Stimulated activated memory B cell treated with anti-CD40 and anti-IgM and Interleukin-4, amounts not matched to agents 10 μg/mL and 1 μg/mL and 100 μg/mL, for 72 hours (primary cell): ENCODE measurements around the gene SH3PXD2B.
"Not testable (repeated sequence)": the region's sequence is repeated elsewhere in the genome, so short reads cannot be mapped to it uniquely, and the experiment has no call there.

Experiments used
- ATAC-seq: fragments of 150-1000 bp; cut with Tn5 transposase; 2 replicates; pipeline ENCODE4 v1.10.0; 2021
- H3K27ac Mint-ChIP-seq: one replicate; pipeline ENCODE4 v1.8.0; 2022; ENCODE audit warnings: mild to moderate bottlenecking, mixed read lengths
- H3K27me3 Mint-ChIP-seq: one replicate; pipeline ENCODE4 v1.8.0; 2022; ENCODE audit warnings: mixed read lengths
- H3K36me3 Mint-ChIP-seq: one replicate; pipeline ENCODE4 v1.8.0; 2022; ENCODE audit warnings: mixed read lengths
- H3K4me1 Mint-ChIP-seq: one replicate; pipeline ENCODE4 v1.8.0; 2022; ENCODE audit warnings: mixed read lengths
- H3K4me3 Mint-ChIP-seq: one replicate; pipeline ENCODE4 v1.8.0; 2022; ENCODE audit warnings: mild to moderate bottlenecking, moderate library complexity, mixed read lengths
- H3K9me3 Mint-ChIP-seq: one replicate; pipeline ENCODE4 v1.8.0; 2022; ENCODE audit warnings: mixed read lengths

The SH3PXD2B gene

DNA sequence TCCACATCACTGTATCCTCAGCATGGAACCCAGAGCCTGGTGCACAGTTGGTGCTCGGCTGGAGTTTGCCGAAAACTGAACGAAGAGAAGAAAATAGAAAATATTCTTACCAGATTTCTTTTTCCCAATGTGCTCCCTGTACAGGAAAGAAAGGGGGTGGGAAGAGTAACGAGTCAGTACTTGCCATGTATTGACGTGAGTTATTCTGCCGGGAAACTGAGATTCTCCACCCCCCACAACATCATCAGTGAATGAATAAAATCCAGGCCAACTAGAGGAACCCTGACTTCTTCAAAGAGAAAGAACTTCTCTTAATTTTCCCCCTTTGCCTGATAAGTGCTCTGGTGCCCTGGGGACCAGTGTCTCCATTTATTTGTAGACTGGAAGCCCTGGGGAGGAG, 80.6 kb downstream of the SH3PXD2B start:
- H3K4me1 Mint-ChIP-seq: no peaks in the 10 kb centered on the region
- no peaks in the 10 kb centered on the region for H3K36me3 Mint-ChIP-seq
- H3K9me3 Mint-ChIP-seq: peaks cover 5% of the 10 kb centered on the region
- no peak overlapping the region for H3K27ac Mint-ChIP-seq
- H3K4me3 Mint-ChIP-seq: no peak overlapping the region
- no peak for ATAC-seq
- peaks cover 33% of the 10 kb centered on the region for H3K27me3 Mint-ChIP-seq

DNA sequence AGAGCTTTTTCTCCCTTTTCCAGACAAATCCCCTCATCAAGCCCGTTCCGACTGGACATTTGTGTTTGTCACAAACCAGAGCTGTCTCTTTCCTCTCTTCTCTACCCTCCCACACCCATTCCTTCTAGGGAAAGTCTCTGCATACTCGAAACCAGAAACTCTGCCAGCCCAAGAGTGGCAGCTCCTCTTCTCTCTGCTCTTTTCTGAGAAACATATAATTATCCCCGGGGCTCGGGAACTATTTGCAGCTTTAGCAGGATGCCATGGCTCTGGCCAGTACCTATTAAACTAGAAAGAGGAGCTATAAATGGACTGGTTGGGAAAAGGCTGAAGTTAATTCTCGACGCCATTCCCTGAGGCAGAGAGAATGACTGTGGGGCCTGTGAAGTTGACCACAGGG, 82.6 kb downstream of the SH3PXD2B start:
- H3K27me3 Mint-ChIP-seq: peaks cover 33% of the 10 kb centered on the region
- no peak overlapping the region for H3K27ac Mint-ChIP-seq
- peaks cover 7% of the 10 kb centered on the region for H3K9me3 Mint-ChIP-seq
- no peak overlapping the region for H3K4me3 Mint-ChIP-seq
- H3K36me3 Mint-ChIP-seq: no peaks in the 10 kb centered on the region
- no peak for ATAC-seq
- no peaks in the 10 kb centered on the region for H3K4me1 Mint-ChIP-seq

DNA sequence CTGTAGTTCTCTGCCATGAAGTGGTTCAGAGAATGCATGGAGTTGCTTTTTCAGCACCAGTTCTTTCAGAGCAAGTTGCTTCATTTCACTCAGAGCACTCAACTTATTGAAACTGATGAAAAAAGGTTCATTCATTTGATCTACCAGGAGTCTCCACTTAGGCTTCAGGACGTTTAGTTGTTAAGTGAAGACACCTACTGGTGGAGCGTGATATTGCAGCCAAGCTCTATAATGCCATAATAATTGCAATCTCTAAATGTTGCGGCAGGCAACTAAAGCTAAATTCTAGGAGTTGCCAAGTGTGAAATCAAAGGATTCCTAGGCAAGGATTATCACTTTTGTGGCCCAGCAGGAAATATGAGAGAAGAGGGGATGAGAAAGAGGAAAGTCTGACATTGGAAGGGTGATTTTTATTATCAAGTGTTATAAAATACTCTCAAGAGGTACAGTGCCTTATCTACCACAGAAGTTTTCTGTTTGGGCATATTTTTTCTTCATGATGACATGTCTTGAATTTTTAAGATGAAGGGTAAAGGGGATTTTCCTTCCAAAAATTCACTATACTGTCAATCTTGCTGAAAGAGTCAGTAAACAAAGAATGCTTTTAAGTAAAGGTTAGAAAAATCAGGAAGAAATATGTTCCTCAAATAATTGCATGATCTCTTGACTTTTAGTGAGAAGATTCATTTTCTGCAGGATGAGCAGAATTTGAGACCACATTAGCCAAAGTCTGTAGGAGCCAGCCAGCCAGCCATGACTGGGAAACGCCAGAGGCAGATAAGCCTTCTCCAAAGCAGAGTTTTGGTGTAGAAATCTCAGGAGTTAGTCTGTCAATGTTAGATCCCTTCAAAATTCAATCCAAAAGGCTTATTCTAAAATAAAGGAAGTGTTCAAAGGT, 83.4 kb downstream of the SH3PXD2B start:
- no peak for ATAC-seq
- Mint-ChIP-seq H3K4me3 (no peak overlapping the region), H3K4me1 (no peaks in the 10 kb centered on the region), H3K27me3 (peaks cover 33% of the 10 kb centered on the region), H3K9me3 (peaks cover 7% of the 10 kb centered on the region), H3K27ac (no peak overlapping the region), H3K36me3 (no peaks in the 10 kb centered on the region)

DNA sequence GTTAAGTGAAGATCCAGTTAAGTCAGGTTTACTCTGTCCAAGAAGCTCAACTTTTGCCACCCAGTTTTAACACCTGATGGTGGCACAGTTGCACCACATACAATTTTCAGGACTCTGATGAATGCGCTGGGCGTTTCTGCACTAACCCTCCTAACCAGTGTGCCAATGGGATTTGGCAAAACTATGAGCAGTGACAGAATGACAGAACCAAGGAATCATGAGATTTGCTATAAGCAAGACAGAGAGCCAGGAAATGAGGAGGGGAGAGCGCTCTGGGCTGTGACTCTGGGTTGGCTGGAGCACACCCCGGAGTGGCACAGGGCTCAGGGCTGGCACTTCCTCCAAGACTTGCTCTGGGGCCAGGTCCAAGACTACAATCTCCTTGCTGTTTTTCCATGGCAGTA, 84.1 kb downstream of the SH3PXD2B start:
- Mint-ChIP-seq H3K27ac (no peak overlapping the region), H3K27me3 (peaks cover 33% of the 10 kb centered on the region), H3K4me3 (no peak overlapping the region), H3K4me1 (no peaks in the 10 kb centered on the region), H3K9me3 (peaks cover 7% of the 10 kb centered on the region), H3K36me3 (no peaks in the 10 kb centered on the region)
- no peak for ATAC-seq

DNA sequence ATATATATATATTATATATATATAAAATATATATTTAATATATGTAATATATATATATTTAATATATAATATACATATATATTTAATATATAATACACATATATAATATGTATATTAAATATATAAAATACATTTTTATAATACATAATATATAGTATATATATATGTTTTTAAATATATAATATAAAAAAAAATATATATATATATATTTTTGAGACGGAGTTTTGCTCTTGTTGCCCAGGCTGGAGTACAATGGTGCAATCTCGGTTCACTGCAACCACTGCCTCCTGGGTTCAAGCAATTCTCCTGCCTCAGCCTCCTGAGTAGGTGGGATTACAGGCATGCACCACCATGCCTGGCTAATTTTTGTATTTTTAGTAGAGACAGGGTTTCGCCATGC, 85.6 kb downstream of the SH3PXD2B start:
- H3K9me3 Mint-ChIP-seq, H3K4me1 Mint-ChIP-seq, ATAC-seq, H3K4me3 Mint-ChIP-seq, H3K36me3 Mint-ChIP-seq, H3K27ac Mint-ChIP-seq: not testable (repeated sequence)
- peaks cover 32% of the 10 kb centered on the region for H3K27me3 Mint-ChIP-seq

DNA sequence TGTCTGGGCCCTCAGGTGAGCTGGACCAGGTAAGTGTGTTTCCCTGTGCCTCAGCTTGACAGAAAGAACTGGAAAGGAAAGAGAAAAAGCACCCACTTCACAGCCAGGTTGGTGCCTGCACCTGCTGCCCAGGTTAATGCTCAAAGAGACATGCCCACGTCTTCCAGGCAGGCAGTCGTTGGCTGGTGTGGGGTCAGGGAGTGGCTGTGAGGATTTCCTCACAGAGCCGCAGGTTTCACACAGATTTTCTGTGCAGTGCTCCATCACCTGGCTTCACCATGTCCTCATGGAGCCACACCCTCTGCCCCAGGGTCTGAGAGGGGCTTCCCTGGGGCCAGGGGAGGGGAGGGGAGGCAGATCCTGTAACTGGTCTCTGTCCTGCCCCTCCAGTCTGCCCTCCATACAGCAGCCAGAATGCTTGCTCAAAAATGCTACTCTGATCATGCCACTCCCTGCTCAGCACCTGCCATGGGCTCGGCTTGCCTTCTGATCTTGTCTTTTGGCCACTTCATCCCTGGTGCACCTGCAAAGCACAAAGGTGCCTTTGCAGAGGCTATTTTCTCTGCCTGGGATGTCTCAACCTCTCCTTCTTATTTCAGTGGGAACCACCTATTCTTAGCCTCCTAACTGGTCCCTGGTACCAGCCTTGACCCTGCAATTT, 88.2 kb downstream of the SH3PXD2B start:
- H3K9me3 Mint-ChIP-seq: peaks cover 4% of the 10 kb centered on the region
- no peak overlapping the region for H3K27ac Mint-ChIP-seq
- no peak overlapping the region for H3K4me3 Mint-ChIP-seq
- no peak for ATAC-seq
- peaks cover 8% of the 10 kb centered on the region for H3K27me3 Mint-ChIP-seq
- H3K4me1 Mint-ChIP-seq: peaks cover 6% of the 10 kb centered on the region
- H3K36me3 Mint-ChIP-seq: no peaks in the 10 kb centered on the region

DNA sequence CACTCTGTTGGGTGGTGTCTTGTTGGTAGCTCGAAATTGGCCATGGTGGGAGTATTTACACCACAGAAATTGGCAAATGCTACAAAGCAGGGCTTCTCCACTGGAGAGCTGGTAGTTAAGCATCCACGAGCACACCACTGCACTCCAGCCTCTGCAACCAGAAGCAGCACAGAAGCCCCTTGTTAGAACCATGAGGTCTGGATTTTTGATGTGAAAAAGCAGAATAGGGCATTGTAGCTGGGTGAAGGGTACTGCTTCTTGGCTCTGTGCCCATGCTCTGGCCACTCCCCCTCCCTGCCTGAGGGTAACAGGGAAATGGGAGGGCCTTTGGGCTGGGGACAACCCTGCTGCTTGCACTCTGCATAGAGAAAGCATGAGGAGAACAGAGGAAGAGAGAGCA, 89.6 kb downstream of the SH3PXD2B start:
- Mint-ChIP-seq H3K4me1 (peaks cover 6% of the 10 kb centered on the region), H3K4me3 (no peak overlapping the region), H3K27ac (no peak overlapping the region), H3K9me3 (peaks cover 2% of the 10 kb centered on the region), H3K27me3 (peaks cover 8% of the 10 kb centered on the region), H3K36me3 (no peaks in the 10 kb centered on the region)
- peak; percentile 4 for ATAC-seq

DNA sequence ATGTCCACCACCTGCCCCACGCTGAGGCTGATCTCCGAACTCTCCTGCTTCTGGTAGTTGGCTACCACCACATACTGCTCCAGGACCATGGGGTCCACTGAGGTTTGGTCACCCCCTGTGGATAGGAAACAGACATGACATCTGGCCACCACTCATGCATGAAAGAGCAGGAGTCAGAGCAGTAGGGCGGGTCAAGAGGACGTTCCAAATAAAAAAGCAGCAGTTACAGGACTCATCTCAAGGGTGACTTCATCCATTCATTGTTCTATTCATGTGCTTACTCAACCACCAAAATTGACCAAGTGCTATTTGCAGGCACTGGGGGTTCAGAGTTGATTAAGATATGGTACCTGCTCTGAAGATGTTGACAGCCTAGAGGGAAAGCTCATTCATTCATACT, 91.6 kb downstream of the SH3PXD2B start:
- Mint-ChIP-seq H3K27ac (no peak overlapping the region), H3K36me3 (no peaks in the 10 kb centered on the region), H3K27me3 (peaks cover 8% of the 10 kb centered on the region), H3K9me3 (no peaks in the 10 kb centered on the region), H3K4me3 (no peak overlapping the region), H3K4me1 (peaks cover 6% of the 10 kb centered on the region)
- ATAC-seq: no peak

DNA sequence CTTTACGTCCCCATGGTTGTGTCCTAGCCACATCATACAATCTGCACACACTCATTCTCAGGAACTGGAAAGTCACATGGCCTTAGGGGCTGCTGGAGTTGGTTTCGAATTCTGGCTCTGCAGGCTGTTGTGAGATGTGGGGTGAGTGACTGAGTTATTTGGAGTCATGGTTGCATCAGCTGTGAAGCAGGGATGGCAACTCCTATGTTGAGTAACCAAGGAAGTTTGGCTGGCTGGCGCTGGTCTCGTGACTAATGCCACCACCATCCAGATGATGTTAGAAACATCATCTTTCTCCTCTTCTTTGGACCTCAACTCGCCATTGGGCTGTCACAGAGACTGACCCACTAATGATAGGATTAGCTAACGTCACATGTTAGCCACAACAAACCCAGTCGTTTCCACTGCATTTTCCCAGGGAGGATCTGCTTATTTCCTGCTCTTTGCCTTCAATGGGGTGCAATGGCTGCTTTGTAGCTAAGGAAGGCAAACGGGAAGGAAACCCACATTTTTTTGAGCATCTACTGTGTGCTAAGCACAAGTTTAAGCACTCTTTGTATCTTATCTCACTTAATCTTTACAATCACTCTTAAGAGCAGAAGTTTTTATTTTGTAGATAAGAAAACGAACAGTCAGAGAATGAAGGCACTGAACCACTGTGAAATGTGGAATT, 92.6 kb downstream of the SH3PXD2B start:
- H3K36me3 Mint-ChIP-seq: no peaks in the 10 kb centered on the region
- peaks cover 8% of the 10 kb centered on the region for H3K27me3 Mint-ChIP-seq
- H3K4me1 Mint-ChIP-seq: peaks cover 6% of the 10 kb centered on the region
- no peak overlapping the region for H3K27ac Mint-ChIP-seq
- ATAC-seq: no peak
- H3K4me3 Mint-ChIP-seq: no peak overlapping the region
- H3K9me3 Mint-ChIP-seq: no peaks in the 10 kb centered on the region

DNA sequence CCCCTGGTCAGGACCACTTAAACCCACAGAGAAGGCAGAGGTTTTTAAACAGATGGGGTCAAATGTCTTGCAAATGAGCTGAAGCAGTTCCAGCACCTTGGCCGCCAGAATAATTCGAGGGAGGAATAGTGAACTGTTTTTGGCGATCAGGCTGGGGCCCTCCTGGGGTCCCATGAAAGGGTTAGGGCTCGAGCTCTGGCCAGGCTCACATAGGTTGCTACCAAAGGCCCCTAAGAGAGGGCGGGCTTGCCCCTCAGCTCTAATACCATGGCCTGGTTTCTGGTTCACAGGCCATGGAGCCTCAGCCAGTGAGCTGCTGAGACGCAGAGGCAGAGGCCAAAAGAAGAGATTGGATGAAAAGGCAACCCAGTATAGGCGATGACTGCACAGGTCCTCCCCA, 96.0 kb downstream of the SH3PXD2B start:
- Mint-ChIP-seq H3K27me3 (peaks cover 10% of the 10 kb centered on the region), H3K4me1 (no peaks in the 10 kb centered on the region), H3K27ac (no peak overlapping the region), H3K9me3 (no peaks in the 10 kb centered on the region), H3K36me3 (no peaks in the 10 kb centered on the region), H3K4me3 (no peak overlapping the region)
- ATAC-seq: no peak

DNA sequence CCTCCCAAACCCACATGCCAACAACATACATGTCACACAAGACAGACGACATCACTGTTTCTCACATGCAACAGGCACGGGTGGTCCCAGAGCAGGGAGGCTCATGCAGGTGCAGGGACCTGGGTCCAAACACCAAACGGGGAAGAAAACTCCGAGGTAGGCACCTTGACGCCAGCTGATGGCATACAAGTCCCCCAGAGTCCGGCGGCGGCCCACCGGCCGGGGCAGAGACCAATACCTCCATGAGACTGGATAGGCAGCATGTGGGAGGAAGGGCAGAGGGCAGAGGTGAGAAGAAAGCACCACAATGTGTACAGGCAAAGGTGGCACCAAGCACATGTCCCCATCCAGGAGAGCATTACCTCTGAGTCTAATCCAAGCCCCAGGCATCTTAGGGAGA, 97.8 kb downstream of the SH3PXD2B start:
- Mint-ChIP-seq H3K4me3 (no peak overlapping the region), H3K27me3 (peaks cover 10% of the 10 kb centered on the region), H3K27ac (no peak overlapping the region), H3K4me1 (no peaks in the 10 kb centered on the region), H3K36me3 (no peaks in the 10 kb centered on the region), H3K9me3 (no peaks in the 10 kb centered on the region)
- no peak for ATAC-seq

DNA sequence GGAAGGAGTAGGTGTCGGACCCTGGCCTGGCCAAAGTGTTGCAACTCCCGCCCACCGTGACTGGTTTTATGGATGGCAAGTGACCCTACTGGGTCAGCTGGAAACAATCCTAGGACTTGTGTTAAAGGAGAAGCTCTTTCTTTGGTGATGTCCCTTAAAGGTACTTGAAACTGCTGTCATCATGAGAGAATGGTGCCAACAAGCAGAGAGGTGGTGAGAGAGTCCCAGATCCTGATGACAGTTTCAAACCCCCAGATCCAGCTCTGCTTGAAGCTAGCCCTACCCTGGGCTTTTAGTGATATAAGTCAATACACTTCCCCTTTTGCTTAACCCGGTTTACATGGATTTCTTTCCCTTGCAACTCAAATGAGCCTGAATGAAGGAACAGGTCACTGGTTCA, 98.3 kb downstream of the SH3PXD2B start:
- no peaks in the 10 kb centered on the region for H3K4me1 Mint-ChIP-seq
- ATAC-seq: no peak
- peaks cover 10% of the 10 kb centered on the region for H3K27me3 Mint-ChIP-seq

DNA sequence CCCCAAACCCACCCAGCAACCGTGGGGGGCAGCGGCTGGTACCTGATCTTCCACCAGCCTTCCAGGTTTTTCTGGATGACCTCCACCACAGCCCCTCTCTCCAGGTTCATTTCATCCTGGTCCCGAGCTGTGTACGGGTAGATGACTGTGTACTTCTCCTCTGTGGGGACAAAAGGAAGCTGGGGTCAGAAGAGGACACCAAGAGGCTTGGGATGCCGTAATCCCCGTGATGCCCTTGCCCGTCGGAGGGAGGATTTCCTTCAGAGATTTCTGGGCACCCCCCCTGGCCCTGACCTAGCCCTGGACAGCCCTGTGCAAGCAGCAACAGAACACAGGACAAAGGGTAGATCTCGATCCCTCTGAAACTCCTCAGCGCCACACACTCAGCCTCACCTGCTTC, 100.5 kb downstream of the SH3PXD2B start:
- no peaks in the 10 kb centered on the region for H3K9me3 Mint-ChIP-seq
- H3K27me3 Mint-ChIP-seq: peaks cover 10% of the 10 kb centered on the region
- H3K4me1 Mint-ChIP-seq: no peaks in the 10 kb centered on the region
- H3K4me3 Mint-ChIP-seq: no peak overlapping the region
- no peak for ATAC-seq
- H3K36me3 Mint-ChIP-seq: no peaks in the 10 kb centered on the region
- H3K27ac Mint-ChIP-seq: no peak overlapping the region

More for the DNA sequence above, 98.3 kb downstream of the SH3PXD2B start:
- H3K4me3 Mint-ChIP-seq: no peak overlapping the region
- H3K27ac Mint-ChIP-seq: no peak overlapping the region
- no peaks in the 10 kb centered on the region for H3K36me3 Mint-ChIP-seq
- H3K9me3 Mint-ChIP-seq: no peaks in the 10 kb centered on the region

DNA sequence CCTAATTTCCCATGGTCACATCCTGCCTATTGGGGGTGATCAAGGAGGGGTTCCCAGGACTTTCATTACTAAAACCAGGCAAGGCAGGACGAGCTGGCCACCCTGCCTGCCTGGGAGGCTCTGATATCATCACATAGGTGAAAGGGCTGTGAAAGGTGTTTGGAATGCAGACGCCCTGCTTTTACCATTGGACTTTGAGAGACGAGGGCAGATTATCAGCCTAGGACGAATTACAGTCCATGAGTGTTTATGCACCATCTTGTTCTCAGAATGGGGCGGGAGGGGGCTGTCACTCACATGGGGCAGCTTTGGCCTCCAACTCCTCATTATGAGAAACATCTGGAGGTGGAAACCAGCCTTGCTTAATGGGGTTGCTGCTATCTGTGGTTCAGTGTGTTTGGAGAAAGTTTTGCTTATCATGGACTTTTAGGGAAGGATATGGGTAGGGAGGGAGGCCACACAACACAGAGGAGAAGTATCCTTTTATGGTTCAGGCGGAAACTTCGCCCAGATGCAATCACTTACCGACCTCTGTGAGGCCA, 101.0 kb downstream of the SH3PXD2B start:
- Mint-ChIP-seq H3K4me3 (no peak overlapping the region), H3K9me3 (no peaks in the 10 kb centered on the region), H3K4me1 (no peaks in the 10 kb centered on the region), H3K27ac (no peak overlapping the region), H3K27me3 (peaks cover 10% of the 10 kb centered on the region), H3K36me3 (no peaks in the 10 kb centered on the region)
- ATAC-seq: no peak

DNA sequence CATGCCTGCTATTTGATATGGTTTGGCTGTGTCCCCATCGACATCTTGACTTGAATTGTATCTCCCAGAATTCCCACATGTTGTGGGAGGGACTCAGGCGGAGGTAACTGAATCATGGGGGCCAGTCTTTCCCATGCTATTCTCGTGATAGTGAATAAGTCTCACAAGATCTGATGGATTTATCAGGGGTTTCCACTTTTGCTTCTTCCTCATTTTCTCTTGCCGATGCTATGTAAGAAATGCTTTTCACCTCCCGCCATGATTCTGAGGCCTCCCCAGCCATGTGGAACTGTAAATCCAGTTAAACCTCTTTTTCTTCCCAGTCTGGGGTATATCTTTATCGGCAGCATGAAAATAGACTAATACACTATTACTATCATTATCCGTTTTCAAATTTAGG, 101.8 kb downstream of the SH3PXD2B start:
- not testable (repeated sequence) for H3K27me3 Mint-ChIP-seq, H3K27ac Mint-ChIP-seq, H3K4me1 Mint-ChIP-seq, H3K36me3 Mint-ChIP-seq, H3K9me3 Mint-ChIP-seq, H3K4me3 Mint-ChIP-seq, ATAC-seq
